Measurements from ENCODE around the gene SUGP2.

SUGP2 gene

GRCh38 chr19:19010551-19010950 is 22.8 kb downstream of the SUGP2 start:
- H3K4me1 ChIP-seq (ENCODE audit: insufficient read depth, poor library complexity, severe bottlenecking): no peaks in the 10 kb centered on the region
- ATAC-seq (ENCODE audit: low read depth): no peak; the same call in 2 of the 3 replicates
- H3K36me3 ChIP-seq (ENCODE audit: low read depth): peaks cover 86% of the 10 kb centered on the region
- H3K4me3 ChIP-seq (ENCODE audit: severe bottlenecking): no peak overlapping the region
- DNase-seq (ENCODE audit: low spot score): no peak
- no peaks in the 10 kb centered on the region for H3K27me3 ChIP-seq (ENCODE audit: insufficient read depth, poor library complexity, severe bottlenecking)
- no peak overlapping the region for H3K27ac ChIP-seq (ENCODE audit: poor library complexity, severe bottlenecking)
- no peaks in the 10 kb centered on the region for H3K9me3 ChIP-seq (ENCODE audit: severe bottlenecking)
- TF ChIP-seq, protein P1, sequence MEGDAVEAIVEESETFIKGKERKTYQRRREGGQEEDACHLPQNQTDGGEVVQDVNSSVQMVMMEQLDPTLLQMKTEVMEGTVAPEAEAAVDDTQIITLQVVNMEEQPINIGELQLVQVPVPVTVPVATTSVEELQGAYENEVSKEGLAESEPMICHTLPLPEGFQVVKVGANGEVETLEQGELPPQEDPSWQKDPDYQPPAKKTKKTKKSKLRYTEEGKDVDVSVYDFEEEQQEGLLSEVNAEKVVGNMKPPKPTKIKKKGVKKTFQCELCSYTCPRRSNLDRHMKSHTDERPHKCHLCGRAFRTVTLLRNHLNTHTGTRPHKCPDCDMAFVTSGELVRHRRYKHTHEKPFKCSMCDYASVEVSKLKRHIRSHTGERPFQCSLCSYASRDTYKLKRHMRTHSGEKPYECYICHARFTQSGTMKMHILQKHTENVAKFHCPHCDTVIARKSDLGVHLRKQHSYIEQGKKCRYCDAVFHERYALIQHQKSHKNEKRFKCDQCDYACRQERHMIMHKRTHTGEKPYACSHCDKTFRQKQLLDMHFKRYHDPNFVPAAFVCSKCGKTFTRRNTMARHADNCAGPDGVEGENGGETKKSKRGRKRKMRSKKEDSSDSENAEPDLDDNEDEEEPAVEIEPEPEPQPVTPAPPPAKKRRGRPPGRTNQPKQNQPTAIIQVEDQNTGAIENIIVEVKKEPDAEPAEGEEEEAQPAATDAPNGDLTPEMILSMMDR (IDR thresholded peaks at IDR 0.05; ENCODE audit: poor library complexity, severe bottlenecking): no peak

DNA sequence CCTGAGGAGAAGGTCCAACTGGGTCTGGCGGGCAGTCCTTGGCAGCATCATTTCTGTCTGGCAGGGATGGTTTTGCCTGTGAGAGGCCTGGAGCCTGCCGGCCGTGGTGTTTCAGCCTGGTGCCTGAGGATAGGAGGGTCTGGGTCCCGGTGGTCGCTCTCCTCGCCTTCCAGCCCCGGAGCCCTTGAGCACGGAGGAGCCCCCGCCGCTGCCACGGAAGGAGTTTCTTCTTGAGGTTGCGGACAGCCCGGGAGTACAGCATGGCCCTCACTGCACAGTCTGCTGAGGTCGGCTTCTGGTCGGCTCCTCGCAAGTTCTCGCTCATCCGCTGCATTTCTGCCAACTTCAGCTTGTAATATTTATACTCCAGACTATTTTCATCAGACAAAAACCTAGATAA is 23.4 kb downstream of the SUGP2 start:
- H3K4me3 ChIP-seq (ENCODE audit: severe bottlenecking): no peak overlapping the region
- no peak overlapping the region for H3K27ac ChIP-seq (ENCODE audit: poor library complexity, severe bottlenecking)
- no peaks in the 10 kb centered on the region for H3K4me1 ChIP-seq (ENCODE audit: insufficient read depth, poor library complexity, severe bottlenecking)
- no peaks in the 10 kb centered on the region for H3K27me3 ChIP-seq (ENCODE audit: insufficient read depth, poor library complexity, severe bottlenecking)
- TF ChIP-seq, protein P1 (IDR thresholded peaks at IDR 0.05; ENCODE audit: poor library complexity, severe bottlenecking): no peak
- DNase-seq (ENCODE audit: low spot score) (no peak), ATAC-seq (ENCODE audit: low read depth) (no peak)
- H3K36me3 ChIP-seq (ENCODE audit: low read depth): peaks cover 86% of the 10 kb centered on the region
- H3K9me3 ChIP-seq (ENCODE audit: severe bottlenecking): no peaks in the 10 kb centered on the region

GRCh38 chr19:19006213-19006612 is 27.1 kb downstream of the SUGP2 start:
- no peaks in the 10 kb centered on the region for H3K9me3 ChIP-seq (ENCODE audit: severe bottlenecking)
- H3K27ac ChIP-seq (ENCODE audit: poor library complexity, severe bottlenecking): no peak overlapping the region
- H3K4me3 ChIP-seq (ENCODE audit: severe bottlenecking): no peak overlapping the region
- peaks cover 87% of the 10 kb centered on the region for H3K36me3 ChIP-seq (ENCODE audit: low read depth)
- TF ChIP-seq, protein P1 (IDR thresholded peaks at IDR 0.05; ENCODE audit: poor library complexity, severe bottlenecking): no peak
- ATAC-seq (ENCODE audit: low read depth) (no peak), DNase-seq (ENCODE audit: low spot score) (no peak)
- no peaks in the 10 kb centered on the region for H3K27me3 ChIP-seq (ENCODE audit: insufficient read depth, poor library complexity, severe bottlenecking)
- H3K4me1 ChIP-seq (ENCODE audit: insufficient read depth, poor library complexity, severe bottlenecking): no peaks in the 10 kb centered on the region

- H3K4me3 ChIP-seq (ENCODE audit: severe bottlenecking): no peak overlapping the region
- H3K27me3 ChIP-seq (ENCODE audit: insufficient read depth, poor library complexity, severe bottlenecking): no peaks in the 10 kb centered on the region
- no peak for DNase-seq (ENCODE audit: low spot score)
- no peak for ATAC-seq (ENCODE audit: low read depth)
- H3K4me1 ChIP-seq (ENCODE audit: insufficient read depth, poor library complexity, severe bottlenecking): no peaks in the 10 kb centered on the region
- no peaks in the 10 kb centered on the region for H3K9me3 ChIP-seq (ENCODE audit: severe bottlenecking)
- H3K36me3 ChIP-seq (ENCODE audit: low read depth): peaks cover 82% of the 10 kb centered on the region
- H3K27ac ChIP-seq (ENCODE audit: poor library complexity, severe bottlenecking): no peak overlapping the region
- TF ChIP-seq, protein P1 (IDR thresholded peaks at IDR 0.05; ENCODE audit: poor library complexity, severe bottlenecking): no peak
These were observed 29.2 kb downstream of the SUGP2 start for GRCh38 chr19:19004144-19004543.

DNA sequence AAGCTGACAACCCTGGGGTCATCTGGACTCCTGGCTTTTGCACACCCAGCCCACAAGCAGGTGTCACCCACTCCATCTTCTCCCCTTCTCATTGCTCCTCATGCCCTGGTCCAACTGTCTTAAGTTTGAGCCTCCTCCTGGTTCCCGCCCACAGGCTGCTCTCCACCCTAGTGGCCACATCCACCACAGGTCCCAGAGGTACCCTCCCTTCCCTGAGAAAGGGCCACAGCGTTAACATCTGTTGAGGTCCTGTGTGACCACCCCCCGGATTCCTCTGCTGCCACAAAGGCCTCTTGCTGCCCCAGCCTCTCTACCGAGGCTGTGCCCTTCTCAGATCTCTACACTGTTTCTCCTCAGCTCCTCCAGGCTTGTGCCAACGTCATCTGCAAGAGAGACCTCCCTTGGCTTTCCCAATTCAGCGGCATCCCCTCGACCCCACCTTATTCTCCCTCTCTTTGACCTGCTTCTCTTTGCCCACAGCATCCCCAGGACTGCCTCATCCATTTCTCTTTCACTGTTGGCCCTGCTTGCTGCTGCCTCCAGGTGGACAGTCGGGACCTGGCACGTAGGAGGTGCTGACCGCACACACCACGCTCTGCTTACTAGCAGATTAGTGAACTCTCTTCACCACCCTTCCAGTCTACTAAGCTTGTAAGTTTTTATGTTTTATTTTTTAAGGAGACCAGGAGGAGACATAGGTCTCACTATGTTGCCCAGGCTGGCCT is 33.3 kb downstream of the SUGP2 start:
- Histone ChIP-seq H3K27ac (ENCODE audit: poor library complexity, severe bottlenecking) (no peak overlapping the region), H3K4me1 (ENCODE audit: insufficient read depth, poor library complexity, severe bottlenecking) (no peaks in the 10 kb centered on the region), H3K36me3 (ENCODE audit: low read depth) (peaks cover 79% of the 10 kb centered on the region), H3K27me3 (ENCODE audit: insufficient read depth, poor library complexity, severe bottlenecking) (no peaks in the 10 kb centered on the region), H3K9me3 (ENCODE audit: severe bottlenecking) (no peaks in the 10 kb centered on the region), H3K4me3 (ENCODE audit: severe bottlenecking) (no peak overlapping the region)
- TF ChIP-seq, protein P1 (IDR thresholded peaks at IDR 0.05; ENCODE audit: poor library complexity, severe bottlenecking): peak; percentile 10
- DNase-seq (ENCODE audit: low spot score): no peak
- no peak; the same call in 2 of the 3 replicates for ATAC-seq (ENCODE audit: low read depth)

All from RWPE2 (cell line).